ENCODE results near the gene GNAZ. TPM values are rescaled to one million over a fixed set of nuclear protein-coding genes. Genes with fewer than 3 reads are reported as not detected.

The GNAZ gene
- total RNA-seq, 1 experiment from 2014 or later = 11.1 TPM

- ChIA-PET CTCF (no interaction called here), POLR2A (no interaction called here), RAD21 (ENCODE audit: low non-redundant PET in 1 of 2, low total read pairs in 2 of 2, uncharacterized antibody in 2 of 2, unreplicated experiment in 2 of 2) (no interaction called here)
- H3K36me3 ChIP-seq (ENCODE audit: control insufficient read depth in 1 of 2, insufficient read depth in 2 of 2, low read length in 2 of 2) = no peaks in the 10 kb centered on the region
- H3K9me3 ChIP-seq (ENCODE audit: control insufficient read depth in 1 of 2, insufficient read depth in 1 of 2, low read depth in 1 of 2, low read length in 2 of 2) = no peaks in the 10 kb centered on the region
- H3K4me2 ChIP-seq (ENCODE audit: low read length) = no peak overlapping the region
- BruUV-seq (replicated peaks) = no TSS peak
- no peaks in the 10 kb centered on the region for H3K27me3 ChIP-seq (ENCODE audit: insufficient read depth, low read length)
- H3K4me1 ChIP-seq (ENCODE audit: control insufficient read depth in 1 of 2, insufficient read depth in 2 of 2, low read length in 2 of 2) = no peaks in the 10 kb centered on the region
- ATAC-seq (no peak), DNase-seq (ENCODE audit: low read depth, low spot score) (no peak)
- H3K4me3 ChIP-seq (replicated peaks in 1 of 2; ENCODE audit: low read depth in 1 of 2, low read length in 2 of 2) = no peak overlapping the region
- H3K79me2 ChIP-seq (ENCODE audit: insufficient read depth, low read length) = no peaks in the 10 kb centered on the region
- intact Hi-C loops (cut with micrococcal nuclease) = no loop called here
- H3K9ac ChIP-seq (ENCODE audit: low read length) = no peak overlapping the region
- no peak overlapping the region for H3K27ac ChIP-seq (ENCODE audit: low read depth, low read length)
- no peak overlapping the region for H2AFZ ChIP-seq (ENCODE audit: low read depth, low read length, poor library complexity, severe bottlenecking)
- no peak for TF ChIP-seq ZNF274 (IDR thresholded peaks at IDR 0.05; ENCODE audit: low read depth, low read length)
- no peak for TF ChIP-seq ATF3 (IDR thresholded peaks at IDR 0.05)
- TF ChIP-seq ZBTB33 (IDR thresholded peaks at IDR 0.05; ENCODE audit: extremely low read depth, insufficient replicate concordance, low read length) = no peak
- no peak for TF ChIP-seq REST (IDR thresholded peaks at IDR 0.05; ENCODE audit: low read depth)
- TF ChIP-seq POLR2AphosphoS5 (IDR thresholded peaks at IDR 0.05; ENCODE audit: low read depth, low read length) = no peak
- no peak for TF ChIP-seq SP1 (IDR thresholded peaks at IDR 0.05; ENCODE audit: low read depth)
- no peak for TF ChIP-seq YY1 (IDR thresholded peaks at IDR 0.05; ENCODE audit: extremely low read depth, insufficient replicate concordance, low read depth, low read length)
- no peak for TF ChIP-seq JUND (IDR thresholded peaks at IDR 0.05)
- no peak for TF ChIP-seq TCF7L2 (IDR thresholded peaks at IDR 0.05; ENCODE audit: borderline replicate concordance, extremely low read depth, insufficient read depth, insufficient read length)
- no peak for TF ChIP-seq RAD21 (IDR thresholded peaks at IDR 0.05; ENCODE audit: low read depth)
- no peak for TF ChIP-seq SRF (IDR thresholded peaks at IDR 0.05; ENCODE audit: low read depth)
- TF ChIP-seq MAX (IDR thresholded peaks at IDR 0.05) = no peak
- no peak for TF ChIP-seq FOSL1 (IDR thresholded peaks at IDR 0.05; ENCODE audit: low read depth)
- TF ChIP-seq POLR2A (IDR thresholded peaks at IDR 0.05; ENCODE audit: borderline replicate concordance, extremely low read depth, insufficient read depth, insufficient read length) = no peak
- no peak for TF ChIP-seq ELF1 (IDR thresholded peaks at IDR 0.05; ENCODE audit: borderline replicate concordance, low read depth)
- no peak for TF ChIP-seq EZH2phosphoT487 (IDR thresholded peaks at IDR 0.05; ENCODE audit: borderline replicate concordance)
- no peak for TF ChIP-seq SIN3A (IDR thresholded peaks at IDR 0.05; ENCODE audit: low read depth)
- TF ChIP-seq EZH2 (IDR thresholded peaks at IDR 0.05) = no peak
- no peak for TF ChIP-seq CBX3 (IDR thresholded peaks at IDR 0.05; ENCODE audit: low read depth)
- TF ChIP-seq ZFX (IDR thresholded peaks at IDR 0.05) = no peak
- no peaks in the 10 kb centered on the region for H3K9me2 ChIP-seq (ENCODE audit: insufficient read depth)
- H4K20me1 ChIP-seq (ENCODE audit: insufficient read depth) = no peaks in the 10 kb centered on the region
Measured at GRCh38 chr22:23102002-23102655, 31.8 kb downstream of the GNAZ start.

Data from HCT116 (cell line).